GM21576 (cell line): ENCODE measurements around the gene PLEKHG4B.
"Not testable (repeated sequence)": the region's sequence is repeated elsewhere in the genome, so short reads cannot be mapped to it uniquely, and the experiment has no call there.

Experiments used
- ATAC-seq: cut with Tn5 transposase; IDR thresholded peaks from one replicate; pipeline ENCODE4 v1.9.1; 2021; ENCODE audit warnings: mild to moderate bottlenecking, moderate library complexity; ENCODE audit not compliant: unreplicated experiment

The PLEKHG4B gene, protein sequence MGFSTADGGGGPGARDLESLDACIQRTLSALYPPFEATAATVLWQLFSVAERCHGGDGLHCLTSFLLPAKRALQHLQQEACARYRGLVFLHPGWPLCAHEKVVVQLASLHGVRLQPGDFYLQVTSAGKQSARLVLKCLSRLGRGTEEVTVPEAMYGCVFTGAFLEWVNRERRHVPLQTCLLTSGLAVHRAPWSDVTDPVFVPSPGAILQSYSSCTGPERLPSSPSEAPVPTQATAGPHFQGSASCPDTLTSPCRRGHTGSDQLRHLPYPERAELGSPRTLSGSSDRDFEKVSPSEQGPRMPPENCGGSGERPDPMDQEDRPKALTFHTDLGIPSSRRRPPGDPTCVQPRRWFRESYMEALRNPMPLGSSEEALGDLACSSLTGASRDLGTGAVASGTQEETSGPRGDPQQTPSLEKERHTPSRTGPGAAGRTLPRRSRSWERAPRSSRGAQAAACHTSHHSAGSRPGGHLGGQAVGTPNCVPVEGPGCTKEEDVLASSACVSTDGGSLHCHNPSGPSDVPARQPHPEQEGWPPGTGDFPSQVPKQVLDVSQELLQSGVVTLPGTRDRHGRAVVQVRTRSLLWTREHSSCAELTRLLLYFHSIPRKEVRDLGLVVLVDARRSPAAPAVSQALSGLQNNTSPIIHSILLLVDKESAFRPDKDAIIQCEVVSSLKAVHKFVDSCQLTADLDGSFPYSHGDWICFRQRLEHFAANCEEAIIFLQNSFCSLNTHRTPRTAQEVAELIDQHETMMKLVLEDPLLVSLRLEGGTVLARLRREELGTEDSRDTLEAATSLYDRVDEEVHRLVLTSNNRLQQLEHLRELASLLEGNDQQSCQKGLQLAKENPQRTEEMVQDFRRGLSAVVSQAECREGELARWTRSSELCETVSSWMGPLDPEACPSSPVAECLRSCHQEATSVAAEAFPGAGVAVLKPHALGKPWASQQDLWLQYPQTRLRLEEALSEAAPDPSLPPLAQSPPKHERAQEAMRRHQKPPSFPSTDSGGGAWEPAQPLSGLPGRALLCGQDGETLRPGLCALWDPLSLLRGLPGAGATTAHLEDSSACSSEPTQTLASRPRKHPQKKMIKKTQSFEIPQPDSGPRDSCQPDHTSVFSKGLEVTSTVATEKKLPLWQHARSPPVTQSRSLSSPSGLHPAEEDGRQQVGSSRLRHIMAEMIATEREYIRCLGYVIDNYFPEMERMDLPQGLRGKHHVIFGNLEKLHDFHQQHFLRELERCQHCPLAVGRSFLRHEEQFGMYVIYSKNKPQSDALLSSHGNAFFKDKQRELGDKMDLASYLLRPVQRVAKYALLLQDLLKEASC (N-terminal part only)

GRCh38 chr5:91556-92263 lies at the start of gene PLEKHG4B:
Gene PLEKHG4B (plus strand): TSS chr5:92168. CDS start chr5:92232, 64 bp downstream.
- no peak for ATAC-seq

DNA sequence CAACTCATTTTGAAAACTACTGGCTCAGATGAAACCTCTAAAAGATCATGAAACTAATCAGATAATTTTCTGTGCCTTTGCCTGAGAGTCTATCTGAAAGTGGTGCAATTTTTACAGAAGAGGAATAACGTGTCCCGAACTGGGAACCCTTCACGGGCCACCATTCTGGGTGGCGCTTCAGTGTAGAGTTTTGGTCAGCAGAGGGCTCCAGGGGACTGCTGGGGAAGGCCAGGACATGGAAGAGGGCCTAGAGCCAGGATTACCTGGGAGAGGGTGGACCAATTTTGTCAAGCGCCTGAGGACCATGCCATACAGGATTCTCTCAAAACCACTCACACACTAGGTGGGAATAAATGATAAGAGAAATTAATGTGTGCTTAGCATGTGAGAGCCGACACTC lies 49.7 kb upstream of the PLEKHG4B start:
- ATAC-seq = no peak

DNA sequence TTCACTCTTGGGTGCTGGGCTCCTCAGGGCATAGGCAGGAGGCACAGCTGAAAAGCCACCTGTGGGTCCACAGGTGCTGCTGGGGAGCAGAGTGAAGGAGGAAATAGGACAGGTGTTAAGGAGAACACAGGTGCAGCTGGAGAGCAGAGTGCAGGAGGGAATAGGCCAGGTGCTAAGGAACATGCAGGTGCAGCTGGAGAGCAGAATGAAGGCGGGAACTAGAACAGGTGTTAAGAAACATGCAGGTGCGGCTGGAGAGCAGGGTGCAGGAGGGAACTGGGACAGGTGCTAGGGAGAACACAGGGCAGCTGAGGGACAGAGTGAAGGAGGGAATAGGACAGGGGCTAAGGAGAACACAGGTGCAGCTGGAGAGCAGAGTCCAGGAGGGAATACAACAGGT lies 43.8 kb upstream of the PLEKHG4B start:
- ATAC-seq = no peak

- not testable (repeated sequence) for ATAC-seq
Measured at GRCh38 chr5:49530-49929, 42.4 kb upstream of the PLEKHG4B start.

- no peak for ATAC-seq
Measured at GRCh38 chr5:49953-50544, 41.9 kb upstream of the PLEKHG4B start.

DNA sequence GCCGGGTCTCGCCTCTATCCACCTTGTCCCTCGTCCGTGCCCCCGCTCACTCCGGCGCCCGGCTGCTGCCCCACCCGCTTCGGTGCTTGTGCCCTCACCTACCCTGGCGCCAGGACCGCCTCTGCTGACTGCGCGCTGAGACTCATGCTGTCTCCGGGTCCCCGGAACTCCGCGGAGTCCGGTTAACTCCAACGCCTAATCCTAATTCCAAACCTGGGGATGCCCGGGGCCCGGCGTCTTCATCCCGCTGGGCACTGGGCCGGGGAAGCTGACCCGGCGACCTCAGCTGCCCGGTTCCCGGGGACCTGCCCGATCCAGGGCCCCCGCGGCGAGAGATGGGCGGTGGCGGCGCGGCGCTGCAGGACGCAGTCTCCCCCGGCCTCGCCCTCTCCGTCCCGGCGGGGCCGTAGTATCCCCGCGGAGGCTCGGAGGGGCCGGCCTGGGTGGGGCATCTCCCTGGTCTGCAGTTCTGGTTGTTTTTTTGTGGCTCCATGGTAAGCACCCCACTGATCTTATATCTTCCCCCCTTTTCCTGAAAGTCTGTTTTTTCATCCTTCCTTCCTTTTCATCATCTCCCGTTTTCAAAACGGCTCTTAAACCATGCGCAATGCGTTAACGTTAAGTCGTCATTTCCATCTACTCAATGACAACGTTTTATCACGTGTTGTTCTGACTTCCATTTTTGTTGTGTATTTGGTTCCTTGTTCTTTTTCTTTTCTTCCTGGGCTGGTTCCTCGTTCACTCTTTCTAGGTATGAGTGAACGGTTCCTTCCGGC lies 41.1 kb upstream of the PLEKHG4B start:
- ATAC-seq = no peak

DNA sequence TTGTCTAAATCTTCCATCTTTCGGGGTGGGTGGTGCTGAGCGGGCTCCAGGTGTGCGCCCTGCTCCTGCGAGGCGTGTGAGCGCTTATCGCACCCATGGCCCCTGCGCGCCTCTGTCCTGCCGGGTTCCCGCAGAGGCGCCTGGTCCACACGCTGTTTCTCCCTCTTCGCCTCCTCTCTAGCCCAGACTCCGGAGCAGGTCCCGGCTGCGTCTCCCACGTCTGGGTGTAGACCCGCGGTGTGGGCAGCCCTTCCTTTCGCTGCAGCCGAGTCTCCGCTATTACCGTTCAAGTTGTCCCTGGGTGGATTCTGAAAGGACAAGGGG lies 40.5 kb upstream of the PLEKHG4B start:
- no peak for ATAC-seq

DNA sequence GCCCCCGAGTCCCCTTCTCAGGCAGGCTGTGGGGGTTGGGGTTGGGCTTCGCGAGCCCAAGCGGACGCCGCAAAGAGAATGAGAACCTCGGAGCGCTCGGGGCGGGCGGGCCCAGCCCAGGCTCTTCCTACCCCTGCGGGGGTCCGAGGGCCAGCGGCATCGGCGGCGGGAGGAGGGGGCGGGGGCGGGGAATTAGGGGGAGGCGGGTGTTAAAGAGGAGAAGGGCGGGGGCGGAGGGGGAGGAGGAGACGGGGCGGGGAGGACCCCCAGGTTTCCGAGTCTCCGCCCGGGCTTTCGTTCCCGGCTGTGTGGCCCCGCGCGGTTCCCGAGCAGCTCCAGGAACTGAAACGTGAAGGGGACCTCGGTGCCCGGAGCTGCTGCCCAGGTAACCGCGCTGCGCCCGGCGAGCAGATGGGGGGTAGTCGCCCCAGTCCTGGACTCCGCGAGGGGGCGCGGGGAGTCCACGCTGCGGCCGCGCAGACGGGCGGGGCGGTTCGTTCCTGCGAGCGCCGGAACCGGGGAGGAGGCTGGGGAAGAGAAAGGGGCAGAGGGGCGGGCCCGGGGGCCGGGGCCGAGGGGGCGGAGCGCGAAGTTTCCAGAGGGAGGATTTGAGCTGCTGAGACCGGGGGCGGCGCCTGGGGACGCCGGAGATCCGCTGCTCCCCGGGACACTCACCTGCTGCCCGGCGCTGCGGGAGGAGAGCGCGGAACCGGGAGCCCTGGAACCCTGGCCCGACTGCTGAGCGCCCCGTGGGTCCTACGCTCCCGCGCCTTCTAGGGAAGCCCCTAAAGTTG lies 38.4 kb upstream of the PLEKHG4B start:
- no peak for ATAC-seq

- ATAC-seq = no peak
Measured at GRCh38 chr5:54175-54730, 37.7 kb upstream of the PLEKHG4B start.

GRCh38 chr5:54876-55569 lies 36.9 kb upstream of the PLEKHG4B start:
- ATAC-seq = no peak

DNA sequence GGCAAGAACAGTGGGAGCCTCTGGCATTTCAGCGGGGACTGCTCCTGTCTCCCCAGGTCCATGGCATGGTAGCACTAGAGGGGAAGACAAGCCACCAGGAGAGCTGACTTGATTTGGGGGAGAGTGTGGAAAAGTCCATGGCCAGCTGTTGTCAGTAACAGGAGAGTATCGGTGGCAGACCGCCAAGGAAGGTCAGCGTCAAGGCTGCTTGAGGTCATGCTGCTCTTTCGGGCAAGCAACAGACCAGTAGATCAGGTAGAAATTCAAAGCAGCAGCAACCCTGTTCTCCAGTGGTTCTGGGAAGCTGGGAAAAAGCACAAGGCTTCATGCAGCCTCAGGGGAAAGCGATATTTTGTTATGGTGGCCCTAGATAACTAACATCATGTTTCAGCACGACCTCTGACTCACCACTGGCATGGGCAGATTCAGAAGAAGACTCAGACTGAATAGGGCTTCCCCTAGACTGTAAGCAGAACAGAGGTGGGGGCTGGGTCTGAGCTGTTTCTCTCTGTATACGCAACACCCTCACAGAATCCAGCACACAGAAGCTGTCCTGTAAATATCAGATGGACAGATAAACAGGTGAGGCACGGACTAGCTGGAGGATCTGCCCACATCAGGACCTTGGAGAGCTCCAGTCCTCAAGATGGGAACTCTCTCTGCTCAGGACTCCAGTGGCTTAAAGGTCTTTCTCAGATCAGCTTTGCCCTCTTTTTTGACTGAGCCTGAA lies 35.2 kb upstream of the PLEKHG4B start:
- no peak for ATAC-seq

DNA sequence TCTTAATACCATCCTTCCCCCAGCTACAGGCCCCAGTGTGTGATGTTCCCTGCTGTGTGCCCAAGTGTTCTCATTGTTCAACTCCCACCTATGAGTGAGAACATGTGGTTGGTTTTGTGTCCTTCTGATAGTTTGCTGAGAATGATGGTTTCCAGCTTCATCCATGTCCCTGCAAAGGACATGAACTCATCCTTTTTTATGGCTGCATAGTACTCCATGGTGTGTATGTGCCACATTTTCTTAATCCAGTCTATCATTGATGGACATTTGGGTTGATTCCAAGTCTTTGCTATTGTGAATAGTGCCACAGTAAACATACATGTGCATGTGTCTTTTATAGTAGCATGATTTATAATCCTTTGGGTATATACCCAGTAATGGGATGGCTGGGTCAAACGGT lies 31.7 kb upstream of the PLEKHG4B start:
- not testable (repeated sequence) for ATAC-seq

DNA sequence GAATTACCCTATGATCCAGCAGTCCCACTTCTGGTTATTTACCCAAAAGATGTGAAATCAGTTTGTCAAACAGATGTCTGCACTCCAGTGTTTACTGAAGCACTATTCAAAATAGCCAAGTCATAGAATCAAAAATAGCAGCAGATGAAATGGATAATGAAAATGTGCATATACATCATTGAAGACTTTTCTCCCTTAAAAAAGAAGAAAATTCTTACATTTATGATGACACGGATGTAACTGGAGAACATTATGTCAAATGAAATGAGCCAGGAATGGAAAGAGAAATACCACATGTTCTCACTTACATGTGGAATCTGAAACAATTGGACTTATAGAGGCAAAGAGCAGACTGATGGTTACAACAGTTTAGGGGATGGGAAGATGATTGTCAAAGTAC lies 21.5 kb upstream of the PLEKHG4B start:
- no peak for ATAC-seq

DNA sequence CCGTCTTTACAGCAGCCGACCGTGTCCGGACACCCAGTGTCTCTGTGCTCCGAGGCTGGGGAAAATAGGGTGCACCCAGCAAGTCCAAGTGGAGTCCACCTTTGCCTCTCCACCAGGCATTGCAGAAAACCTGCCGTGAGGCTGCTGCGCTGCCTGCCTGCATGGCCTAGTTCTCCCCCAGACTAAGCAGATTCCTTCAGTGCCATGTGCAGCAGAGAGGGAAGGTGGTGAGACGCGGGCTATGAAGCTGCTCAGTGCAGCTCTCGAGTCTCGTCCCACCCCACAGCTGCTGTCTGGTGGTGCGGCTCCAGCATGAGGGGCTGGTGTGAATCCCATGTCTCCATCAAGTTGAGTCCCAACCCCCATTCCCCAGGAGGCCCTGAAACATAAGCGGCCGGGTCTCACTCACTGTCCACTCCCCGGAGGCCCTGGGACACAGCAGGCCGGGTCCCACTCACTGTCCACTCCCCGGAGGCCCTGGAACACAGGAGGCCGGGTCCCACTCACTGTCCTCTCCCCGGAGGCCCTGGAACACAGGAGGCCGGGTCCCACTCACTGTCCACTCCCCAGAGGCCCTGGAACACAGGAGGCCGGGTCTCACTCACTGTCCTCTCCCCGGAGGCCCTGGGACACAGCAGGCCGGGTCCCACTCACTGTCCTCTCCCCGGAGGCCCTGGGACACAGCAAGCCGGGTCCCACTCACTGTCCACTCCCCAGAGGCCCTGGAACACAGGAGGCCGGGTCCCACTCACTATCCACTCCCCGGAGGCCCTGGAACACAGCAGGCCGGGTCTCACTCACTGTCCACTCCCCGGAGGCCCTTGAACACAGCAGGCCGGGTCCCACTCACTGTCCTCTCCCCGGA lies 19.4 kb upstream of the PLEKHG4B start:
- not testable (repeated sequence) for ATAC-seq

GRCh38 chr5:73181-73447 lies 18.9 kb upstream of the PLEKHG4B start:
- not testable (repeated sequence) for ATAC-seq

DNA sequence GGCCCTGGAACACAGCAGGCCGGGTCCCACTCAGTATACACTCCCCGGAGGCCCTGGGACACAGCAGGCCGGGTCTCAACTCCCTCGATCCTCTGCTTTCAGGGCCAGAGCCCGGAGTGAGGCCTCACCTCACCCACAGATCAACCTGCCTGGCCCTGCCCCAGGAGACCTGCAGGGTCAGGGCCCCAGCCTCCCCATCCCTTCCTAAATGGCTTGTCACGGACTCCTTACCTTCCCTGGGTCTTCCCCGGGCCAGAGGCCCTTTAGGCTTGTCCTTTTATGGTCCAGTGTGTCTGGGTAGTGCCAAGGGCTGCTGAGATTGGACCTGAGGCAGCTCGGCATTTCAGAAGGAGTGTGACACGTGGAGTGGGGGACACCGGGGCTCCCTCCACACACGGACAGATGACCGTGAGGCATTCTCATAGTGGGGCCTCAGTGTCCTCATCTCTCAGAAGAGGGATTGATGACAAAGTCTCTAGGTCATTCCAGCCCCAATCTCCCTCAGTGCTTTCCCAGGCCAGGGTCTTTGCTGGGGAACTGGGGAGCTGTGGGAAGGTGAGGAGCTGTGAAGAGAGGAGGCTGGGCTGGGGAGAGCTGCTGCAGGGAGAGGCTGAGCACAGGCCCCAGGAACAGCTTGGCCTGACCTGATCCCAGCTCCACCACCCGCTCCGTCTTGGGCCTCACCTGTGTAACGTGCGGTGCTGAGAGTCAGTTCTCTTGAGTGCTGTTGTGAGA lies 18.0 kb upstream of the PLEKHG4B start:
- ATAC-seq = no peak
